Activated T-helper 17 cell treated with anti-CD3 and anti-CD28 coated beads, Interleukin-2, amount 50 U/mL, for 72 hours (primary cell): Measurements from ENCODE around the gene CRIP1. TPM values are rescaled to one million over a fixed set of nuclear protein-coding genes. Genes with fewer than 3 reads are reported as not detected.

ENCODE experiments used
- ATAC-seq: fragments of 150-1000 bp; cut with Tn5 transposase; replicated peaks from 2 replicates; pipeline ENCODE4 v1.10.0; 2021; ENCODE audit warnings: mild to moderate bottlenecking, moderate library complexity
- H3K27ac Mint-ChIP-seq: one replicate; pipeline ENCODE4 v1.8.0; 2022; ENCODE audit warnings: mixed read lengths
- H3K27me3 Mint-ChIP-seq: one replicate; pipeline ENCODE4 v1.8.0; 2022; ENCODE audit warnings: mixed read lengths
- H3K36me3 Mint-ChIP-seq: one replicate; pipeline ENCODE4 v1.8.0; 2022; ENCODE audit warnings: low read depth, mild to moderate bottlenecking, mixed read lengths
- H3K4me1 Mint-ChIP-seq: one replicate; pipeline ENCODE4 v1.8.0; 2022; ENCODE audit warnings: mixed read lengths
- H3K4me3 Mint-ChIP-seq: one replicate; pipeline ENCODE4 v1.8.0; 2022; ENCODE audit warnings: mild to moderate bottlenecking, mixed read lengths
- H3K9me3 Mint-ChIP-seq: one replicate; pipeline ENCODE4 v1.8.0; 2022; ENCODE audit warnings: mixed read lengths
- total RNA-seq, 2 donors: library from RNA; stranded (reverse); gene quantifications; one replicate each; pipeline ENCODE4 v1.2.3, GENCODE V29; 2022

CRIP1 gene
- total RNA-seq, 2 donors from 2014 or later: 271 to 358 TPM

GRCh38 chr14:105488781-105489541, 2.3 kb downstream of the CRIP1 start:
- peak overlapping the region; percentile 86 for H3K4me3 Mint-ChIP-seq
- peaks cover 16% of the 10 kb centered on the region for H3K4me1 Mint-ChIP-seq
- H3K9me3 Mint-ChIP-seq: no peaks in the 10 kb centered on the region
- H3K36me3 Mint-ChIP-seq: peaks cover 33% of the 10 kb centered on the region
- no peak for ATAC-seq
- H3K27me3 Mint-ChIP-seq: no peaks in the 10 kb centered on the region
- peak overlapping the region; percentile 92 for H3K27ac Mint-ChIP-seq

GRCh38 chr14:105489542-105490266, 3.0 kb downstream of the CRIP1 start:
- H3K27ac Mint-ChIP-seq: peak overlapping the region; percentile 92
- peak; percentile 13 for ATAC-seq
- peaks cover 33% of the 10 kb centered on the region for H3K36me3 Mint-ChIP-seq
- H3K4me1 Mint-ChIP-seq: peaks cover 10% of the 10 kb centered on the region
- H3K9me3 Mint-ChIP-seq: no peaks in the 10 kb centered on the region
- H3K4me3 Mint-ChIP-seq: peak overlapping the region; percentile 86
- no peaks in the 10 kb centered on the region for H3K27me3 Mint-ChIP-seq

GRCh38 chr14:105490267-105490571, 3.5 kb downstream of the CRIP1 start:
- H3K27me3 Mint-ChIP-seq: no peaks in the 10 kb centered on the region
- H3K27ac Mint-ChIP-seq: peak overlapping the region; percentile 92
- peak overlapping the region; percentile 86 for H3K4me3 Mint-ChIP-seq
- peak; percentile 0 for ATAC-seq
- H3K4me1 Mint-ChIP-seq: peaks cover 9% of the 10 kb centered on the region
- no peaks in the 10 kb centered on the region for H3K9me3 Mint-ChIP-seq
- peaks cover 33% of the 10 kb centered on the region for H3K36me3 Mint-ChIP-seq

GRCh38 chr14:105490572-105491365, 4.1 kb downstream of the CRIP1 start, which contains the start of gene TEDC1:
TEDC1 (plus strand) TSS chr14:105491246; CDS start chr14:105491376, 130 bp downstream.
- Mint-ChIP-seq H3K4me1 (peaks cover 9% of the 10 kb centered on the region), H3K4me3 (peak within 1 kb of the TSS; percentile 86), H3K36me3 (peaks cover 33% of the 10 kb centered on the region), H3K27me3 (no peaks in the 10 kb centered on the region), H3K27ac (peak within 1 kb of the TSS; percentile 92), H3K9me3 (no peaks in the 10 kb centered on the region)
- peak; percentile 80 for ATAC-seq

GRCh38 chr14:105491366-105491973, 4.8 kb downstream of the CRIP1 start:
- H3K9me3 Mint-ChIP-seq: no peaks in the 10 kb centered on the region
- peaks cover 33% of the 10 kb centered on the region for H3K36me3 Mint-ChIP-seq
- peaks cover 9% of the 10 kb centered on the region for H3K4me1 Mint-ChIP-seq
- H3K27ac Mint-ChIP-seq: peak overlapping the region; percentile 88
- H3K27me3 Mint-ChIP-seq: no peaks in the 10 kb centered on the region
- H3K4me3 Mint-ChIP-seq: peak overlapping the region; percentile 81
- ATAC-seq: peak; percentile 12

GRCh38 chr14:105492031-105492970, 5.6 kb downstream of the CRIP1 start:
- Mint-ChIP-seq H3K27ac (peak overlapping the region; percentile 88), H3K4me3 (peak overlapping the region; percentile 81), H3K4me1 (peaks cover 9% of the 10 kb centered on the region), H3K27me3 (no peaks in the 10 kb centered on the region), H3K36me3 (peaks cover 33% of the 10 kb centered on the region), H3K9me3 (no peaks in the 10 kb centered on the region)
- ATAC-seq: no peak

GRCh38 chr14:105492971-105493871, 6.5 kb downstream of the CRIP1 start:
- no peaks in the 10 kb centered on the region for H3K27me3 Mint-ChIP-seq
- H3K4me1 Mint-ChIP-seq: peaks cover 9% of the 10 kb centered on the region
- no peak for ATAC-seq
- H3K4me3 Mint-ChIP-seq: no peak overlapping the region
- peaks cover 27% of the 10 kb centered on the region for H3K36me3 Mint-ChIP-seq
- no peaks in the 10 kb centered on the region for H3K9me3 Mint-ChIP-seq
- H3K27ac Mint-ChIP-seq: no peak overlapping the region

- no peak overlapping the region for H3K4me3 Mint-ChIP-seq
- peaks cover 9% of the 10 kb centered on the region for H3K4me1 Mint-ChIP-seq
- H3K27ac Mint-ChIP-seq: no peak overlapping the region
- H3K9me3 Mint-ChIP-seq: no peaks in the 10 kb centered on the region
- no peaks in the 10 kb centered on the region for H3K27me3 Mint-ChIP-seq
- peaks cover 19% of the 10 kb centered on the region for H3K36me3 Mint-ChIP-seq
- ATAC-seq: no peak
Measured at GRCh38 chr14:105493921-105494605, 7.4 kb downstream of the CRIP1 start.

DNA sequence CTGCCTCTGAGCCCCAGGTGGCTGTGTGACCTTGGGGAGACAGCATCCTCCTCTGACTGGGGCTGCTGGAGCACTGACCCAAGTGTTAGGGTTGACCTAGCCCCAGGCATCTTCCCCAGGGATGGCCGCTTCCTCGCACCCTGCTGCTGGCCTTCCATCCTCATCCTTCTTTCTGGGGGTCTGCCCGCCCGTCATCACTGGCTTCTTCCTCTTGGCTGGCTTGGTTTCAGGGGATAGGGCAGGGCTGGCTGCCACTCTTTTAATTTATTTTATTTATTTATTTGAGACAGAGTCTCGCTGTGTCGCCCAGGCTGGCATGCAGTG, 7.9 kb downstream of the CRIP1 start:
- H3K36me3 Mint-ChIP-seq: peaks cover 14% of the 10 kb centered on the region

GRCh38 chr14:105495101-105495989, 8.7 kb downstream of the CRIP1 start:
- no peak overlapping the region for H3K4me3 Mint-ChIP-seq
- no peaks in the 10 kb centered on the region for H3K9me3 Mint-ChIP-seq
- no peak for ATAC-seq
- H3K27me3 Mint-ChIP-seq: no peaks in the 10 kb centered on the region
- H3K27ac Mint-ChIP-seq: no peak overlapping the region
- peaks cover 4% of the 10 kb centered on the region for H3K4me1 Mint-ChIP-seq
- H3K36me3 Mint-ChIP-seq: peaks cover 11% of the 10 kb centered on the region

More for the DNA sequence above, 7.9 kb downstream of the CRIP1 start:
- no peaks in the 10 kb centered on the region for H3K27me3 Mint-ChIP-seq
- no peaks in the 10 kb centered on the region for H3K9me3 Mint-ChIP-seq
- no peak for ATAC-seq
- no peak overlapping the region for H3K4me3 Mint-ChIP-seq
- H3K4me1 Mint-ChIP-seq: peaks cover 6% of the 10 kb centered on the region
- no peak overlapping the region for H3K27ac Mint-ChIP-seq

DNA sequence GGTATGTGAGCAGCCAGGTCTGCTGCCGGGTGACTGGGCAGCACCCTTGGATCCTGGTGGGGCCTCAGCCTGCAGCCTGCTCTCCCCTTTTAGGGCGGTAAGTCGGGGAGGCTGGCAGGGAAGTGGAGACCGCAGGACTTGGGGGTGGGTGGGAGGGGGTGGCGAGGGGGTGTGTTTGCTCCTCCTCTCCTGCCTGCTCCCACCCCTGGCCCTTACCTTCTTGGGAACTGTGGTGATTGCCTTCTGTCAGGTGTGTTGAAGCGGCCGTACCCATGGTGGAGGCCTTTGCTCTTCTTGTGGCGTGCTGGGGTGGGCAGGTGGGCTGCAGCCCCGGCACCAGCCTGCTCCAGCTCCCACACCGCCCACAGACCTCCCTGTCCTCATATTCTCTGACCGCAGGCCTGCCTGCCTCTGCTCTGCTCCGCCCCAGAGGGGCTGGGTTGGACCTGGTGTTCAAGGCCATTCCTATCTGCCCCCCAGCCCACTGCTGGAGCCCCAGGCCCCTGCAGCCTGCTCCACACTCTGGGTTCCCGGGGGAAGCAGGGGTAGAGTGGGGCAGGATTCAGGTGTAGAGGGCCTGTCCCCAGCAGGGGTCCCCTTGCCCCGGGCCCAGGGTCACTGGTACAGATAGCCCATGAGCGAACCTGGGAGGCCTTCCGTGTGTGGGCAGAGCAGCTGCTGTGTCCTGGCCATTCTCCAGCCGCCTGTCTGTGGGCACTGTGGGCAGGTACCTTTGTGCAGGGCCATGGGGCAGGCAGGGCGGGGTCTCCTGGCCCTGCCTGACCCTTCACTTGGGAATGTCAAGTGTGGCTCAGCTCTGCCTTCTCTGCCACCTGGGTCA, 9.5 kb downstream of the CRIP1 start:
- no peaks in the 10 kb centered on the region for H3K9me3 Mint-ChIP-seq
- peaks cover 4% of the 10 kb centered on the region for H3K4me1 Mint-ChIP-seq
- H3K4me3 Mint-ChIP-seq: no peak overlapping the region
- no peak overlapping the region for H3K27ac Mint-ChIP-seq
- ATAC-seq: no peak
- peaks cover 4% of the 10 kb centered on the region for H3K36me3 Mint-ChIP-seq
- H3K27me3 Mint-ChIP-seq: no peaks in the 10 kb centered on the region
